Karpas-422 (cell line): ENCODE results near the gene SAPCD2. TPM values are rescaled to one million over a fixed set of nuclear protein-coding genes. Genes with fewer than 3 reads are reported as not detected.

Experiments
- DNase-seq: peaks from one replicate; pipeline ENCODE4 v3.0.0-alpha.2; 2015
- H2AFZ ChIP-seq: fragments of 200-600 bp; sonication (generic); 2 replicates; pipeline ENCODE4 v1.6.1; 2014; ENCODE audit warnings: antibody characterized with exemption, low read length, mixed read lengths
- H3K27ac ChIP-seq: fragments of 200-600 bp; sonication (generic); 2 replicates; pipeline ENCODE4 v1.5.1; 2014; ENCODE audit warnings: mild to moderate bottlenecking, low read length, moderate library complexity
- H3K27me3 ChIP-seq: fragments of 200-600 bp; sonication (generic); 2 replicates; pipeline ENCODE4 v1.6.1; 2014; ENCODE audit warnings: low read length, mixed read lengths
- H3K36me3 ChIP-seq: fragments of 200-600 bp; sonication (generic); 2 replicates; pipeline ENCODE4 v1.6.1; 2014; ENCODE audit warnings: low read length, mixed read lengths; ENCODE audit not compliant: insufficient read depth
- H3K4me1 ChIP-seq: fragments of 200-600 bp; sonication (generic); 2 replicates; pipeline ENCODE4 v1.6.1; 2014; ENCODE audit warnings: mild to moderate bottlenecking, low read length, mixed read lengths
- H3K4me2 ChIP-seq: fragments of 200-600 bp; sonication (generic); 2 replicates; pipeline ENCODE4 v1.6.1; 2014; ENCODE audit warnings: low read length, low read depth, mild to moderate bottlenecking; ENCODE audit not compliant: poor library complexity, severe bottlenecking
- H3K4me3 ChIP-seq: fragments of 200-600 bp; sonication (generic); 2 replicates; pipeline ENCODE4 v1.5.1; 2014; ENCODE audit warnings: mild to moderate bottlenecking, antibody characterized with exemption, low read length, mixed read lengths
- H3K79me2 ChIP-seq: fragments of 200-600 bp; sonication (generic); 2 replicates; pipeline ENCODE4 v1.6.1; 2014; ENCODE audit warnings: mild to moderate bottlenecking, low read length, mixed read lengths
- H3K9ac ChIP-seq: fragments of 200-600 bp; sonication (generic); 2 replicates; pipeline ENCODE4 v1.6.0; 2014; ENCODE audit warnings: low read length
- H3K9me2 ChIP-seq: fragments of 200-600 bp; sonication (generic), shearing (Covaris generic); replicated peaks from 2 replicates; pipeline ENCODE4 v1.6.0; 2014; ENCODE audit warnings: mild to moderate bottlenecking, low read length, moderate library complexity; ENCODE audit not compliant: insufficient read depth
- H3K9me3 ChIP-seq: fragments of 300-700, 200-600 bp; sonication (generic); 2 replicates; pipeline ENCODE4 v1.6.1; 2014; ENCODE audit warnings: low read length, mixed read lengths
- H4K20me1 ChIP-seq: fragments of 200-600 bp; sonication (generic); 2 replicates; pipeline ENCODE4 v1.6.1; 2014; ENCODE audit warnings: mild to moderate bottlenecking, antibody characterized with exemption, low read length, low read depth; ENCODE audit not compliant: insufficient read depth
- total RNA-seq: library from RNA; depleted of rRNA; stranded (reverse); fragments of >200 nt; shearing (Covaris generic); gene quantifications from 2 replicates; pipeline ENCODE4 v1.2.3, GENCODE V29; 2014; ENCODE audit warnings: low replicate concordance

The SAPCD2 gene
- total RNA-seq, 1 experiment from 2014 or later = 18.6 TPM

DNA sequence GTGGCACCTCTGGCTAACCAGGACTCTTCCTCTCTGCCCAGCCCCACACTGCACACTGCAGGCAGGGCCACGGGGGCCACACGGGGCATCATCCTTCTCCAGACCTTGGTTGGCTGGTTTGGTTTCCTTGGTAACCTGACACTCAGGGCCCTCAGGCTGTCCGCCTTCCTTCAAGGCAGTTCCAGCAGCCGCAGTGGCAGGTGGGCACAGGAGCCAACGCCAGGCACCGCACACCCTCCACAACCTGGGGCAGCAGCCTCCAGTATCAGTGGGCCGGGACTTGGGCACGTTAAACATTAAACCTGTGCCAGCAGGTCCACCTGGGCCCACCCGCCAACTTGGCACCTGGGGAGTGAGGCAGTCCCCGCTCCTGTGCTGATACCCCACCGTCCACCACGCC, 26.3 kb downstream of the SAPCD2 start:
- no peak overlapping the region for H3K4me3 ChIP-seq
- no peaks in the 10 kb centered on the region for H3K79me2 ChIP-seq
- H3K9me2 ChIP-seq = no peaks in the 10 kb centered on the region
- H3K27me3 ChIP-seq = no peaks in the 10 kb centered on the region
- H4K20me1 ChIP-seq = no peaks in the 10 kb centered on the region
- no peak overlapping the region for H3K27ac ChIP-seq
- peaks cover 8% of the 10 kb centered on the region for H3K4me1 ChIP-seq
- no peaks in the 10 kb centered on the region for H3K36me3 ChIP-seq
- no peak overlapping the region for H3K9ac ChIP-seq
- no peak overlapping the region for H2AFZ ChIP-seq
- H3K4me2 ChIP-seq = no peak overlapping the region
- no peaks in the 10 kb centered on the region for H3K9me3 ChIP-seq
- no peak for DNase-seq

GRCh38 chr9:137042751-137043727, 27.3 kb downstream of the SAPCD2 start:
- H3K27me3 ChIP-seq = no peaks in the 10 kb centered on the region
- H3K27ac ChIP-seq = no peak overlapping the region
- H2AFZ ChIP-seq = no peak overlapping the region
- no peak for DNase-seq
- H3K9me2 ChIP-seq = no peaks in the 10 kb centered on the region
- no peaks in the 10 kb centered on the region for H3K36me3 ChIP-seq
- H4K20me1 ChIP-seq = no peaks in the 10 kb centered on the region
- no peaks in the 10 kb centered on the region for H3K79me2 ChIP-seq
- no peak overlapping the region for H3K9ac ChIP-seq
- H3K4me1 ChIP-seq = peaks cover 8% of the 10 kb centered on the region
- H3K9me3 ChIP-seq = no peaks in the 10 kb centered on the region
- no peak overlapping the region for H3K4me2 ChIP-seq
- H3K4me3 ChIP-seq = no peak overlapping the region

GRCh38 chr9:137041124-137041523, 29.2 kb downstream of the SAPCD2 start:
- no peak overlapping the region for H3K27ac ChIP-seq
- no peaks in the 10 kb centered on the region for H4K20me1 ChIP-seq
- H3K27me3 ChIP-seq = no peaks in the 10 kb centered on the region
- no peak overlapping the region for H2AFZ ChIP-seq
- H3K9ac ChIP-seq = no peak overlapping the region
- no peak for DNase-seq
- H3K4me3 ChIP-seq = no peak overlapping the region
- H3K9me3 ChIP-seq = no peaks in the 10 kb centered on the region
- H3K36me3 ChIP-seq = no peaks in the 10 kb centered on the region
- no peaks in the 10 kb centered on the region for H3K9me2 ChIP-seq
- H3K4me2 ChIP-seq = no peak overlapping the region
- H3K79me2 ChIP-seq = no peaks in the 10 kb centered on the region
- peaks cover 8% of the 10 kb centered on the region for H3K4me1 ChIP-seq

DNA sequence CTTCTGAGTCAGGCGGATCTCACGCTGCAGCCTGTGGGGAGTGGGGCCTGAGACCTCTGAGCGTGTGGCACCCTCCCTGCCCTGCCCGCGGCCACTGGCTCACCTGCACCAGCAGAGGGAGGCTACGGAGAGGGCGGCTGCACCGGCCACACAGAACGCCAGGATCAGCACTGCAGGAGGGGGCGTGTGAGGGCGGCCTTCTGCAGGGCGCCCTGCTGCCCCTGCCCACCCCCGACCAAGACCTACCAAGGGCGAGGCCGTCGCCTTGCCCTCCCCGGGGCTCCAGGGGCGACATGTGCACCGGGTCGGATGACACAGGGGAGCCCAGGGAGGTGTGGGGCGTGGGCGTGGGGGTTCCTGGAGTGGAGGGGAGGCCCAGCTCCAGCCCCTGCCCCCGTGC, 29.8 kb downstream of the SAPCD2 start:
- no peaks in the 10 kb centered on the region for H4K20me1 ChIP-seq
- H3K27me3 ChIP-seq = no peaks in the 10 kb centered on the region
- no peaks in the 10 kb centered on the region for H3K79me2 ChIP-seq
- no peaks in the 10 kb centered on the region for H3K9me2 ChIP-seq
- H3K36me3 ChIP-seq = no peaks in the 10 kb centered on the region
- H3K4me3 ChIP-seq = no peak overlapping the region
- no peak overlapping the region for H2AFZ ChIP-seq
- peaks cover 8% of the 10 kb centered on the region for H3K4me1 ChIP-seq
- no peak for DNase-seq
- H3K4me2 ChIP-seq = no peak overlapping the region
- no peak overlapping the region for H3K9ac ChIP-seq
- no peaks in the 10 kb centered on the region for H3K9me3 ChIP-seq
- no peak overlapping the region for H3K27ac ChIP-seq

DNA sequence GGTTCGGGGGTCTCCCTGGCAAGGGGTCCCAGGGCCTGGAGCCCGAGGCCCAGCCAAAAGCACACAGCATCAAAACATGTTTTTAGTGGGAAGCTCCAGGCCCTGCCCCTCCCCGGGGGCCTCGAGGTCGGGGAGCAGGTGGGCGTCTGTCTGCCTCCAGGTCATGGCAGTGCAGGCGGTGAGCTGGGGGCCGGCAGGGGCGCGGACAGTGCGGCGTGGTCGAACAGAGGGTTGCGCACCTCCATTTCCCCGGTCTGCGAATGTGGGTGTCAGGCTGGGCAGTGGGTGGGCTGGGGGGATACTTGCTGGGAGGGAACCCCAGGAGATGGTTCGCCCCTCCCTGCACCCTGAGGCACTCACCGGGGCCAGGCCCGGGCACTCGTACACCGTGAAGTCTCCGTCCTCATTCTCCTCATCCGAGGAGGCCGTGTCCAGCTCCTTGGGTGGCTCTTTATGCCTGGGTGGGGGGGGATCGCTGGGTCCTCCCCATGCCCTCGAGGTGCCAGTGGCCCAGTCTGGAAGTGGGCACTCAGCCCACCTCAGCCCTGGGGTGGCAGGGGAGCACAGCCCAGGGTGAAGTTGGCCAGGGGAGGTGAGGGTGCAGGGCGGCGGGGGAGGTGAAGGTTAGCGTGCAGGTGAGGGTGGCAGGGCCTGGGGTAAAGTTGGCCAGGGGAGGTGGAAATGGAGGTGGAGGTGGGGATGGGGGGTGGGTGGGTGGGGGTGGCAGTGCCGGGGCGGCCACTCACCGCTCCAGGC, 30.6 kb downstream of the SAPCD2 start:
- Histone ChIP-seq H4K20me1 (no peaks in the 10 kb centered on the region), H3K9me3 (no peaks in the 10 kb centered on the region), H3K4me2 (no peak overlapping the region), H3K4me1 (peaks cover 8% of the 10 kb centered on the region), H3K79me2 (no peaks in the 10 kb centered on the region), H3K9ac (no peak overlapping the region), H3K4me3 (no peak overlapping the region), H3K36me3 (no peaks in the 10 kb centered on the region), H3K27me3 (no peaks in the 10 kb centered on the region), H3K27ac (no peak overlapping the region), H2AFZ (no peak overlapping the region), H3K9me2 (no peaks in the 10 kb centered on the region)
- DNase-seq = no peak

DNA sequence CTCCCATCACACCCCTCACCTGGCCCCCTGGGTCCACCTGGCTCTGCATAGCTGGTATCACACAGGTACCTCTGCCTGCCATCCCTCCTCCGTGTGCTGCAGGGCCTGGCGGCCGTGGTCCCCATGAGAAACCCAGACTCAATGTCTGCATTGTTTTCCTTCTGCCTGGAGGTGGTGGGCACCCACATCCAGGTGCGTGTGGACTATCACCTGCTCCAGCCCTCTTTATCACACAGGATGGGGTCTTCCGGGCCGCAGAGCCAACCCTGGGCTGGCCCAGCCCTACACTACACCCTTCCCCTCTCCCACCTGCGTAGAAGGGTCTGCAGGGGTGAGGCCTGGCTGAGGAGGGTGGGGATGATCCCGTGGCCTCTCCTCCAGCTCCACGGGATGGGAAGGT, 31.4 kb downstream of the SAPCD2 start:
- no peak for DNase-seq
- H3K36me3 ChIP-seq = no peaks in the 10 kb centered on the region
- no peaks in the 10 kb centered on the region for H3K9me2 ChIP-seq
- no peak overlapping the region for H2AFZ ChIP-seq
- peaks cover 11% of the 10 kb centered on the region for H3K4me1 ChIP-seq
- no peaks in the 10 kb centered on the region for H3K9me3 ChIP-seq
- no peak overlapping the region for H3K27ac ChIP-seq
- H3K4me3 ChIP-seq = no peak overlapping the region
- H3K79me2 ChIP-seq = no peaks in the 10 kb centered on the region
- no peak overlapping the region for H3K9ac ChIP-seq
- no peaks in the 10 kb centered on the region for H3K27me3 ChIP-seq
- H4K20me1 ChIP-seq = no peaks in the 10 kb centered on the region
- H3K4me2 ChIP-seq = no peak overlapping the region

DNA sequence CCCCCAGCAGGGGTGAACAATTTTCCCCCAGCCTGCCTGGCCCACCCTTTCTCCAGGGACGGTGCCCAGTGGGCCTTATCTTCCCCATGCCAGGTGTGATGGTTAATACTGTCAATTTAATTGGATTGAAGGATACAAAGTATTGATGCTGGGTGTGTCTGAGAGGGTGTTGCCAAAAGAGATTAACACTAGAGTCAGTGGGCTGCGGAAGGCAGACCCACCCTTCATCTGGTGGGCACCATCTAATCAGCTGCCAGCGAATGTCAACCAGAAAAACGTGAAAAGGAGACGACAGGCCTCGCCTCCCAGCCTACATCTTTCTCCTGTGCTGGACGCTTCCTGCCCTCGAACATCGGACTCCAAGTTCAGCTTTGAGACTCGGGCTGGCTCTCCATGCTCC, 32.9 kb downstream of the SAPCD2 start:
- no peaks in the 10 kb centered on the region for H3K79me2 ChIP-seq
- no peak overlapping the region for H3K9ac ChIP-seq
- H3K36me3 ChIP-seq = no peaks in the 10 kb centered on the region
- DNase-seq = no peak
- H4K20me1 ChIP-seq = no peaks in the 10 kb centered on the region
- peaks cover 10% of the 10 kb centered on the region for H3K4me1 ChIP-seq
- no peak overlapping the region for H2AFZ ChIP-seq
- H3K27ac ChIP-seq = no peak overlapping the region
- no peak overlapping the region for H3K4me2 ChIP-seq
- H3K9me2 ChIP-seq = no peaks in the 10 kb centered on the region
- H3K4me3 ChIP-seq = no peak overlapping the region
- no peaks in the 10 kb centered on the region for H3K27me3 ChIP-seq
- H3K9me3 ChIP-seq = no peaks in the 10 kb centered on the region

- no peaks in the 10 kb centered on the region for H4K20me1 ChIP-seq
- H2AFZ ChIP-seq = no peak overlapping the region
- H3K4me3 ChIP-seq = no peak overlapping the region
- H3K9me3 ChIP-seq = no peaks in the 10 kb centered on the region
- H3K27ac ChIP-seq = no peak overlapping the region
- no peaks in the 10 kb centered on the region for H3K36me3 ChIP-seq
- no peak for DNase-seq
- H3K4me1 ChIP-seq = peaks cover 14% of the 10 kb centered on the region
- no peaks in the 10 kb centered on the region for H3K9me2 ChIP-seq
- no peaks in the 10 kb centered on the region for H3K79me2 ChIP-seq
- no peak overlapping the region for H3K4me2 ChIP-seq
- H3K9ac ChIP-seq = no peak overlapping the region
- H3K27me3 ChIP-seq = no peaks in the 10 kb centered on the region
Measured at GRCh38 chr9:137037035-137037434, 33.3 kb downstream of the SAPCD2 start.
